DND-41 (cell line): ENCODE measurements around the gene PM20D2.

ENCODE experiments used
- ATAC-seq: fragments of 200-7000 bp; cut with Tn5 transposase; 3 replicates; pipeline ENCODE4 v1.9.1; 2021; ENCODE audit warnings: low read depth; ENCODE audit not compliant: insufficient read depth
- DNase-seq: peaks from one replicate; pipeline ENCODE4 v3.0.0-alpha.2; 2020
- H2AFZ ChIP-seq: 2 replicates; pipeline ENCODE4 v1.6.0; 2012; ENCODE audit warnings: low read depth, low read length
- H3K27ac ChIP-seq: 2 replicates; pipeline ENCODE4 v1.5.1; 2012; ENCODE audit warnings: low read length, inconsistent platforms
- H3K27me3 ChIP-seq: fragments of 200-600 bp; sonication (generic); 2 replicates; pipeline ENCODE4 v1.6.0; 2012; ENCODE audit warnings: low read length, mild to moderate bottlenecking, inconsistent platforms; ENCODE audit not compliant: insufficient read depth, poor library complexity
- H3K36me3 ChIP-seq: 2 replicates; pipeline ENCODE4 v1.5.1; 2012; ENCODE audit warnings: low read length, inconsistent platforms; ENCODE audit not compliant: insufficient read depth
- H3K4me1 ChIP-seq: 2 replicates; pipeline ENCODE4 v1.5.1; 2012; ENCODE audit warnings: mild to moderate bottlenecking, low read length; ENCODE audit not compliant: insufficient read depth
- H3K4me2 ChIP-seq: 2 replicates; pipeline ENCODE4 v1.6.0; 2012; ENCODE audit warnings: mild to moderate bottlenecking, moderate library complexity, low read length, inconsistent platforms; ENCODE audit not compliant: insufficient read depth
- H3K4me3 ChIP-seq, 2 experiments: fragments of 200-600 bp in 1 of 2; shearing (Covaris generic) in 1 of 2; 2 replicates each; pipeline ENCODE4 v1.5.1; 2012 to 2016; ENCODE audit warnings: inconsistent platforms in 2 of 2, low read length in 2 of 2, mild to moderate bottlenecking in 2 of 2, low read depth in 1 of 2, moderate library complexity in 1 of 2
- H3K79me2 ChIP-seq: 2 replicates; pipeline ENCODE4 v1.6.0; 2012; ENCODE audit warnings: low read length, inconsistent platforms; ENCODE audit not compliant: insufficient read depth
- H3K9ac ChIP-seq: 2 replicates; pipeline ENCODE4 v1.6.0; 2012; ENCODE audit warnings: low read depth, mild to moderate bottlenecking, inconsistent platforms, low read length, moderate library complexity
- H3K9me3 ChIP-seq: 2 replicates; pipeline ENCODE4 v1.5.1; 2012; ENCODE audit warnings: low read length, moderate library complexity, mild to moderate bottlenecking, inconsistent platforms; ENCODE audit not compliant: insufficient read depth, severe bottlenecking
- H4K20me1 ChIP-seq: 2 replicates; pipeline ENCODE4 v1.6.0; 2012; ENCODE audit warnings: low read length; ENCODE audit not compliant: insufficient read depth
- EZH2 ChIP-seq: IDR thresholded peaks from 3 replicates; pipeline ENCODE4 v1.6.1; 2012; ENCODE audit warnings: borderline replicate concordance, low read depth, mild to moderate bottlenecking, moderate library complexity, low read length, inconsistent platforms; ENCODE audit not compliant: severe bottlenecking
- TF ChIP-seq, protein P1 (sequence below): IDR thresholded peaks from 2 replicates; pipeline ENCODE4 v1.5.1; 2012; ENCODE audit warnings: borderline replicate concordance, low read length, moderate library complexity, mild to moderate bottlenecking; ENCODE audit not compliant: poor library complexity, severe bottlenecking; ENCODE audit errors: extremely low read depth

Gene PM20D2

DNA sequence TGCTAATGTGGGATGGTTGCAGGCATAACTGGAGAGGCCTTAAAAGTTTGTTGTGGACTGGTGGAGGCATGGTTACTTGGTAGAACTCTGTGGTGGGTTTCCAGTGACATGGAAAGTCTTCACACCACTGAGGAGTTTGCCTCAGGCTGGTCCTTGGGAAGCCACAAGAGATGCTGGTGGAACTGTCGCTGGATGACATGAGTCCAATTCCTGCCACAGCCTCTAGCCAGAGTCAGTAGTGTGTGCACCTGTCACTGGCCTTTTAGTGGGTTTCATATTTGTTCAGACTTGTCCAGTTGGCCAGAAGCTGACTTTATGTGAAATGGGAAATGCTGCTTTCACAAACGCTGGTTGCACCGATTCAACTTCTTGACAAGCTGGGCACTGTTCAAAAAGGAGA lies 14.3 kb upstream of the PM20D2 start:
- H3K27me3 ChIP-seq, result no peaks in the 10 kb centered on the region
- ATAC-seq, result no peak
- no peak for DNase-seq
- H4K20me1 ChIP-seq, result no peaks in the 10 kb centered on the region
- H3K4me3 ChIP-seq, result no peak overlapping the region
- TF ChIP-seq EZH2, result no peak
- TF ChIP-seq, protein P1, sequence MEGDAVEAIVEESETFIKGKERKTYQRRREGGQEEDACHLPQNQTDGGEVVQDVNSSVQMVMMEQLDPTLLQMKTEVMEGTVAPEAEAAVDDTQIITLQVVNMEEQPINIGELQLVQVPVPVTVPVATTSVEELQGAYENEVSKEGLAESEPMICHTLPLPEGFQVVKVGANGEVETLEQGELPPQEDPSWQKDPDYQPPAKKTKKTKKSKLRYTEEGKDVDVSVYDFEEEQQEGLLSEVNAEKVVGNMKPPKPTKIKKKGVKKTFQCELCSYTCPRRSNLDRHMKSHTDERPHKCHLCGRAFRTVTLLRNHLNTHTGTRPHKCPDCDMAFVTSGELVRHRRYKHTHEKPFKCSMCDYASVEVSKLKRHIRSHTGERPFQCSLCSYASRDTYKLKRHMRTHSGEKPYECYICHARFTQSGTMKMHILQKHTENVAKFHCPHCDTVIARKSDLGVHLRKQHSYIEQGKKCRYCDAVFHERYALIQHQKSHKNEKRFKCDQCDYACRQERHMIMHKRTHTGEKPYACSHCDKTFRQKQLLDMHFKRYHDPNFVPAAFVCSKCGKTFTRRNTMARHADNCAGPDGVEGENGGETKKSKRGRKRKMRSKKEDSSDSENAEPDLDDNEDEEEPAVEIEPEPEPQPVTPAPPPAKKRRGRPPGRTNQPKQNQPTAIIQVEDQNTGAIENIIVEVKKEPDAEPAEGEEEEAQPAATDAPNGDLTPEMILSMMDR, result no peak
- H3K27ac ChIP-seq, result no peak overlapping the region
- no peak overlapping the region for H3K9ac ChIP-seq
- H3K36me3 ChIP-seq, result no peaks in the 10 kb centered on the region
- no peak overlapping the region for H3K4me2 ChIP-seq
- H3K79me2 ChIP-seq, result no peaks in the 10 kb centered on the region
- H2AFZ ChIP-seq, result no peak overlapping the region
- H3K9me3 ChIP-seq, result no peaks in the 10 kb centered on the region
- no peaks in the 10 kb centered on the region for H3K4me1 ChIP-seq

DNA sequence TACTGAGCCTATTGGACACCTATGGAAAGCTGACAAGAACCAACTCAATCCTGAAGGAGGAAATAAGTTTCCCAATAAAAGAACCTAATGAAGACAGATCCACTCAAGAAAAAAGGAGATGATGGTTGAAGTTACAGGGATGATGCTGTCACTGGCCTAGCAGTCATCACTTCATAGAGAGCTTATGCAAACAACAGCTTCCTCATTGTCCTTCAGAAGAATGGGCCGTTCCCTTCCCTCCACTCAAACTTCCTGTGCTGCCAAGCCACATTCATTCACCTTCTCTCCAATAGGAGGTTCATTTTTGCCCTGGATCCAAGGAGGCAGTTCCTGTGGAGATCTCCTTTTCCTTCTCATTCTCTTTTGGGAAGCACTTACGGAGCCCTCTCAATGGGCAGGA lies 13.8 kb upstream of the PM20D2 start:
- Histone ChIP-seq H3K27me3 (no peaks in the 10 kb centered on the region), H3K27ac (no peak overlapping the region), H3K4me3 (no peak overlapping the region), H3K4me1 (no peaks in the 10 kb centered on the region), H3K9me3 (no peaks in the 10 kb centered on the region), H3K9ac (no peak overlapping the region), H3K4me2 (no peak overlapping the region), H3K79me2 (no peaks in the 10 kb centered on the region), H3K36me3 (no peaks in the 10 kb centered on the region), H2AFZ (no peak overlapping the region), H4K20me1 (no peaks in the 10 kb centered on the region)
- DNase-seq, result no peak
- no peak for TF ChIP-seq EZH2
- TF ChIP-seq, protein P1, result no peak
- no peak for ATAC-seq

DNA sequence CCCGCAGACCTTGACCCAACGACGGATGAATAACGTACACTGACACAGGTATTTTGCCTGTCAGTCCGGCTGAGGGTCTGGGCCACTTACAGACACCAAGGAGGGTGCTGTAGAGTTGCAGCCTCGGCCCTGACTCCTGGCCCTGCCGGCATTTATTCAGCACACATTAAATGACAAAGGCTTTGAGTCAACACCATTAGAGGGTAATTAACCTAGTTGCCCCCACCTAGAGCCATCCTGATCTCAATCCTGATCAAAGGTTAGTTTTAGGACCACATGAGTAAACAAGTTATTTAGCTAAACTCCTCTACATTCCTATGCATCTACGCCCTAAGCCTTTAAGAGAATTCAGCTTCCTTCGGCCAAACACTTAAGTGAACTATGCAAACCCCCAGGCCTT lies 11.9 kb upstream of the PM20D2 start:
- Histone ChIP-seq H4K20me1 (no peaks in the 10 kb centered on the region), H3K4me1 (no peaks in the 10 kb centered on the region), H3K27me3 (no peaks in the 10 kb centered on the region), H2AFZ (no peak overlapping the region), H3K79me2 (no peaks in the 10 kb centered on the region), H3K9me3 (no peaks in the 10 kb centered on the region), H3K4me2 (no peak overlapping the region), H3K27ac (no peak overlapping the region), H3K36me3 (no peaks in the 10 kb centered on the region), H3K4me3 (no peak overlapping the region), H3K9ac (no peak overlapping the region)
- TF ChIP-seq, protein P1, result no peak
- no peak for TF ChIP-seq EZH2
- no peak for ATAC-seq
- no peak for DNase-seq

DNA sequence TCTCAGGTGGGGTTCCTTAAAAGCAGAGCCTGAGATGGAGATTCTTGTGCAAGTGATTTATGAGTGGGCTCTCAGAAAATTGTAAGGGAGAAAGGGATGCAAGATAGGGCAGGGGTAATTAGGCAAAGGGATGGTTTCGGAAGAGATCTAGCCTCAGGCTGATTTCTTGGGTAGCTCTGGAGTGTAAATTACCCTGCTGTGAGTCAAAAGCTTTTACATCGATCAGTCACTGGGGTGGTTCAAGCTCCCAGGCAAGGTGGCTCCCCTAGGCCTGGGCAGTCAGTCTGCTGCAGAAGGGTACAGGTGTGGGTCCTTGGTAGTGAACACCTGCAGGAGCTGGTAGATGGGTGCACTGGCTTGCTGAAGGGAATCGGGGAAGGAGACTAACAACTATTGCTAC lies 11.1 kb upstream of the PM20D2 start:
- Histone ChIP-seq H3K36me3 (no peaks in the 10 kb centered on the region), H3K4me3 (no peak overlapping the region), H3K4me2 (no peak overlapping the region), H3K9ac (no peak overlapping the region), H3K4me1 (no peaks in the 10 kb centered on the region), H3K79me2 (no peaks in the 10 kb centered on the region), H4K20me1 (no peaks in the 10 kb centered on the region), H3K27me3 (no peaks in the 10 kb centered on the region), H3K27ac (no peak overlapping the region), H3K9me3 (no peaks in the 10 kb centered on the region), H2AFZ (no peak overlapping the region)
- ATAC-seq (no peak), DNase-seq (no peak)
- TF ChIP-seq, protein P1, result no peak
- TF ChIP-seq EZH2, result no peak
